ENCODE data around the gene OR5K2.

OR5K2 gene

DNA sequence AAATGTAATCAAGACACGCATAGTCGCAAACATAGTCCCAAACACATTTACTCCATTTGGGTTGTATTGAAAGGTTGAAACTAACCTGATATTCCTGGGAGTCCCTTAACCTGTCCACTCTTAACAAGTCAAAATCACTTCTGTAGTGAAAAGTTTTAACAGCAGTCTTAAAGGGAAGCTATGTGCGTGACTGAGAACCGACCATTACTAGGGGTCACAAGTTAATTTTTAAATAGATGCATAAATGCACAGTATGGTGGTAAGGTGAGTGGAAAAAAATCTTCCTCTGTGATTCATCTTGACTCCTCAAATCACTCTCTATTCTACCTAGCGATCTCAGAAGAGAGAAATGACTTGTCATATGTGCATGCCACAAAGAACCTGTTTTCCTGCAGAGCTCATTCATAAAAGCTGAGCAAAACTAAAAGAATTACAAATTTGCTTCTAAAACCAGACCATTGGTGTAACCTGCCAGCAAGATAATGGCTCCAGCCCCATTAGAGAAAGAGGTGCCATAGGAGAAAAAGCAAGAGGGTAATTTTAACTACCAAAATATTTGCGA, 39.1 kb downstream of the OR5K2 start:
- Histone ChIP-seq H3K27ac (no peak overlapping the region), H3K4me3 (ENCODE audit: low read depth, low read length) (no peak overlapping the region), H3K9me3 (ENCODE audit: severe bottlenecking) (no peaks in the 10 kb centered on the region), H3K27me3 (ENCODE audit: insufficient read depth, low read depth, severe bottlenecking) (no peaks in the 10 kb centered on the region), H3K36me3 (no peaks in the 10 kb centered on the region)
- DNase-seq: no peak
- TF ChIP-seq, protein P1, sequence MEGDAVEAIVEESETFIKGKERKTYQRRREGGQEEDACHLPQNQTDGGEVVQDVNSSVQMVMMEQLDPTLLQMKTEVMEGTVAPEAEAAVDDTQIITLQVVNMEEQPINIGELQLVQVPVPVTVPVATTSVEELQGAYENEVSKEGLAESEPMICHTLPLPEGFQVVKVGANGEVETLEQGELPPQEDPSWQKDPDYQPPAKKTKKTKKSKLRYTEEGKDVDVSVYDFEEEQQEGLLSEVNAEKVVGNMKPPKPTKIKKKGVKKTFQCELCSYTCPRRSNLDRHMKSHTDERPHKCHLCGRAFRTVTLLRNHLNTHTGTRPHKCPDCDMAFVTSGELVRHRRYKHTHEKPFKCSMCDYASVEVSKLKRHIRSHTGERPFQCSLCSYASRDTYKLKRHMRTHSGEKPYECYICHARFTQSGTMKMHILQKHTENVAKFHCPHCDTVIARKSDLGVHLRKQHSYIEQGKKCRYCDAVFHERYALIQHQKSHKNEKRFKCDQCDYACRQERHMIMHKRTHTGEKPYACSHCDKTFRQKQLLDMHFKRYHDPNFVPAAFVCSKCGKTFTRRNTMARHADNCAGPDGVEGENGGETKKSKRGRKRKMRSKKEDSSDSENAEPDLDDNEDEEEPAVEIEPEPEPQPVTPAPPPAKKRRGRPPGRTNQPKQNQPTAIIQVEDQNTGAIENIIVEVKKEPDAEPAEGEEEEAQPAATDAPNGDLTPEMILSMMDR (IDR thresholded peaks at IDR 0.05; ENCODE audit: low read depth, low read length): no peak

- H3K27ac ChIP-seq: no peak overlapping the region
- H3K27me3 ChIP-seq (ENCODE audit: insufficient read depth, low read depth, severe bottlenecking): no peaks in the 10 kb centered on the region
- H3K36me3 ChIP-seq: no peaks in the 10 kb centered on the region
- DNase-seq: no peak
- TF ChIP-seq, protein P1 (IDR thresholded peaks at IDR 0.05; ENCODE audit: low read depth, low read length): no peak
- no peaks in the 10 kb centered on the region for H3K9me3 ChIP-seq (ENCODE audit: severe bottlenecking)
- no peak overlapping the region for H3K4me3 ChIP-seq (ENCODE audit: low read depth, low read length)
Observed at GRCh38 chr3:98540346-98540745, 42.9 kb downstream of the OR5K2 start.

GRCh38 chr3:98541695-98542094, 44.2 kb downstream of the OR5K2 start:
- Histone ChIP-seq H3K27me3 (ENCODE audit: insufficient read depth, low read depth, severe bottlenecking) (no peaks in the 10 kb centered on the region), H3K27ac (no peak overlapping the region), H3K36me3 (no peaks in the 10 kb centered on the region), H3K4me3 (ENCODE audit: low read depth, low read length) (no peak overlapping the region), H3K9me3 (ENCODE audit: severe bottlenecking) (no peaks in the 10 kb centered on the region)
- TF ChIP-seq, protein P1 (IDR thresholded peaks at IDR 0.05; ENCODE audit: low read depth, low read length): no peak
- no peak for DNase-seq

GRCh38 chr3:98542623-98543022, 45.1 kb downstream of the OR5K2 start:
- TF ChIP-seq, protein P1 (IDR thresholded peaks at IDR 0.05; ENCODE audit: low read depth, low read length): no peak
- H3K36me3 ChIP-seq: no peaks in the 10 kb centered on the region
- no peaks in the 10 kb centered on the region for H3K27me3 ChIP-seq (ENCODE audit: insufficient read depth, low read depth, severe bottlenecking)
- no peak for DNase-seq
- no peak overlapping the region for H3K4me3 ChIP-seq (ENCODE audit: low read depth, low read length)
- no peak overlapping the region for H3K27ac ChIP-seq
- H3K9me3 ChIP-seq (ENCODE audit: severe bottlenecking): no peaks in the 10 kb centered on the region

GRCh38 chr3:98545940-98546339, 48.5 kb downstream of the OR5K2 start:
- DNase-seq: no peak
- Histone ChIP-seq H3K27me3 (ENCODE audit: insufficient read depth, low read depth, severe bottlenecking) (no peaks in the 10 kb centered on the region), H3K9me3 (ENCODE audit: severe bottlenecking) (no peaks in the 10 kb centered on the region), H3K4me3 (ENCODE audit: low read depth, low read length) (no peak overlapping the region), H3K36me3 (no peaks in the 10 kb centered on the region), H3K27ac (no peak overlapping the region)
- TF ChIP-seq, protein P1 (IDR thresholded peaks at IDR 0.05; ENCODE audit: low read depth, low read length): no peak

Data from WERI-Rb-1 (cell line).